ENCODE results near the gene PPM1G.
A peak's percentile ranks its signal among the peaks of the same experiment; 100 is the strongest.

PPM1G gene

GRCh38 chr2:27408601-27409320 lies 630 bp downstream of the PPM1G start:
- DNase-seq, result peak; percentile 55

GRCh38 chr2:27407798-27408491 lies 1.4 kb downstream of the PPM1G start:
- peak; percentile 91 for DNase-seq

GRCh38 chr2:27400348-27401135 lies 8.8 kb downstream of the PPM1G start:
- no peak for DNase-seq

- DNase-seq, result no peak
Measured at GRCh38 chr2:27398962-27399361, 10.4 kb downstream of the PPM1G start.

GRCh38 chr2:27393225-27393624 lies 16.2 kb downstream of the PPM1G start:
- DNase-seq, result no peak

- no peak for DNase-seq
Measured at GRCh38 chr2:27390822-27391679, 18.3 kb downstream of the PPM1G start.

- DNase-seq, result peak; percentile 32
Measured at GRCh38 chr2:27381577-27382181, 27.7 kb downstream of the PPM1G start.

GRCh38 chr2:27380626-27381545 lies 28.5 kb downstream of the PPM1G start, which contains the start of gene ZNF513:
Gene ZNF513, minus strand, starts transcription at chr2:27380734. Its CDS starts 208 bp downstream, at chr2:27380526.
- DNase-seq, result peak; percentile 97

- peak; percentile 41 for DNase-seq
Measured at GRCh38 chr2:27379836-27380625, 29.4 kb downstream of the PPM1G start.

GRCh38 chr2:27379383-27379835 lies 30.0 kb downstream of the PPM1G start:
- peak; percentile 36 for DNase-seq

- DNase-seq, result no peak
Measured at GRCh38 chr2:27378809-27379290, 30.5 kb downstream of the PPM1G start.

- no peak for DNase-seq
Measured at GRCh38 chr2:27378096-27378808, 31.1 kb downstream of the PPM1G start.

- DNase-seq, result no peak
Measured at GRCh38 chr2:27377618-27378095, 31.7 kb downstream of the PPM1G start.

GRCh38 chr2:27376866-27377617 lies 32.3 kb downstream of the PPM1G start:
- DNase-seq, result no peak

GRCh38 chr2:27376151-27376865 lies 33.1 kb downstream of the PPM1G start:
- no peak for DNase-seq

- DNase-seq, result no peak
Measured at GRCh38 chr2:27375513-27376099, 33.8 kb downstream of the PPM1G start.

- no peak for DNase-seq
Measured at GRCh38 chr2:27373567-27373966, 35.8 kb downstream of the PPM1G start.

Measured in NCI-H2171 treated with DMSO at 0.1 percent for 48 hours (cell line).